ENCODE data around the gene IMMP2L. TPM values are rescaled to one million over a fixed set of nuclear protein-coding genes. Genes with fewer than 3 reads are reported as not detected.

IMMP2L gene
- polyA plus RNA-seq, 2 of the 4 experiments (the other 2 are of a cell fraction) = 16.1 to 23.8 TPM

GRCh38 chr7:110877016-110877415 lies 685.3 kb downstream of the IMMP2L start:
- no peaks in the 10 kb centered on the region for H3K4me1 ChIP-seq
- no peak overlapping the region for H3K27ac ChIP-seq
- FAIRE-seq = no peak
- no peak overlapping the region for H3K4me2 ChIP-seq
- 89% methylated on average over 1 of the region's 1 CpG for WGBS (ENCODE audit: missing lambda C conversion rate)
- no peaks in the 10 kb centered on the region for H3K9me3 ChIP-seq
- ChIA-PET CTCF (interaction anchor here (1.2 kb wide), 1 partner anchor 33 kb away, joined by 3 read pairs; no protein-coding TSS in a partner anchor), POLR2A (no interaction called here)
- no peak for TF ChIP-seq BCL3 (IDR thresholded peaks at IDR 0.05)
- no peak for TF ChIP-seq HDAC2 (IDR thresholded peaks at IDR 0.05)
- no peak for TF ChIP-seq ZNF302 (CRISPR knock-in tag; IDR thresholded peaks at IDR 0.05)
- TF ChIP-seq NFE2L2 (conservative IDR thresholded peaks at IDR 0.05; ENCODE audit: low read length) = no peak
- no peak for TF ChIP-seq EHF (CRISPR knock-in tag; IDR thresholded peaks at IDR 0.05)
- TF ChIP-seq HOXA7 (CRISPR knock-in tag; IDR thresholded peaks at IDR 0.05) = no peak
- TF ChIP-seq POLR2A (IDR thresholded peaks at IDR 0.05; ENCODE audit: low read length) = no peak
- TF ChIP-seq EP300 (IDR thresholded peaks at IDR 0.05) = no peak
- no peak for TF ChIP-seq KDM5A (IDR thresholded peaks at IDR 0.05)
- TF ChIP-seq PHF8 (IDR thresholded peaks at IDR 0.05; ENCODE audit: borderline replicate concordance, low read depth) = no peak
- no peak overlapping the region for H3K4me3 ChIP-seq
- no peak for ATAC-seq
- no peak for DNase-seq (ENCODE audit: low read depth in 1 of 2, low spot score in 1 of 2)

DNA sequence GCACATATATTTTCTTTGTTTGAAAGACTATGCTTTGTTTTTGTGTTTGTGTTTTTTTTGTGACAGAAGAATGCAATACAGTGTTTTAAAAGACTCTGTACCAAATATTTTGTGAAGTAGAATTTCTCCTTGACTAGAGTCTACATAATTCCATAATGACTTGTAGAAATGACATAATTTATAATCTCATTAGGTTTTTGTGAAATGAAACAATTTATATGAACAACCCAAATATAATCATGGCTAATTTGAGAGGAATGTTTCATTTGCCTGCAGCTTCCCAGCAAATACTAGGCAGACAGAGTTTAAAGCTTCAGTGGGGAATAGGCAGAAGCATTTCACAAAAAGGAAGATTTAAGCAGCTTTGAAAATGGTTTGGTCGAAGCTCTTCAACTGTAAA lies 686.9 kb downstream of the IMMP2L start:
- Histone ChIP-seq H3K4me3 (no peak overlapping the region), H3K4me1 (no peaks in the 10 kb centered on the region), H3K27ac (no peak overlapping the region), H3K9me3 (no peaks in the 10 kb centered on the region), H3K4me2 (no peak overlapping the region)
- WGBS (ENCODE audit: missing lambda C conversion rate) = 50% methylated on average over 1 of the region's 1 CpG
- ATAC-seq (no peak), FAIRE-seq (no peak), DNase-seq (ENCODE audit: low read depth in 1 of 2, low spot score in 1 of 2) (no peak)
- ChIA-PET POLR2A (no interaction called here), CTCF (interaction anchor here (1.9 kb wide), 1 partner anchor 23 kb away, joined by 4 read pairs; no protein-coding TSS in a partner anchor)
- no peak for TF ChIP-seq ZC3H11A (IDR thresholded peaks at IDR 0.05)
- no peak for TF ChIP-seq FOSL2 (IDR thresholded peaks at IDR 0.05)
- no peak for TF ChIP-seq FOSL2 (CRISPR knock-in tag; IDR thresholded peaks at IDR 0.05)
- TF ChIP-seq RCOR1 (IDR thresholded peaks at IDR 0.05; ENCODE audit: low read depth, low read length) = no peak
- TF ChIP-seq ZNF302 (CRISPR knock-in tag; IDR thresholded peaks at IDR 0.05) = no peak
- TF ChIP-seq ZSCAN20 (CRISPR knock-in tag; IDR thresholded peaks at IDR 0.05) = no peak
- no peak for TF ChIP-seq FOXS1 (CRISPR knock-in tag; IDR thresholded peaks at IDR 0.05)
- no peak for TF ChIP-seq CEBPB (IDR thresholded peaks at IDR 0.05)
- TF ChIP-seq CBX8 (IDR thresholded peaks at IDR 0.05) = no peak
- TF ChIP-seq, protein P1, sequence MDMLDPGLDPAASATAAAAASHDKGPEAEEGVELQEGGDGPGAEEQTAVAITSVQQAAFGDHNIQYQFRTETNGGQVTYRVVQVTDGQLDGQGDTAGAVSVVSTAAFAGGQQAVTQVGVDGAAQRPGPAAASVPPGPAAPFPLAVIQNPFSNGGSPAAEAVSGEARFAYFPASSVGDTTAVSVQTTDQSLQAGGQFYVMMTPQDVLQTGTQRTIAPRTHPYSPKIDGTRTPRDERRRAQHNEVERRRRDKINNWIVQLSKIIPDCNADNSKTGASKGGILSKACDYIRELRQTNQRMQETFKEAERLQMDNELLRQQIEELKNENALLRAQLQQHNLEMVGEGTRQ (IDR thresholded peaks at IDR 0.05) = no peak

- DNase-seq (ENCODE audit: low read depth in 1 of 2, low spot score in 1 of 2) (no peak), FAIRE-seq (peak; percentile 43), ATAC-seq (no peak)
- Histone ChIP-seq H3K4me2 (no peak overlapping the region), H3K27ac (no peak overlapping the region), H3K4me3 (no peak overlapping the region), H3K4me1 (no peaks in the 10 kb centered on the region), H3K9me3 (no peaks in the 10 kb centered on the region)
- ChIA-PET POLR2A (no interaction called here), CTCF (no interaction called here)
- TF ChIP-seq PHF8 (IDR thresholded peaks at IDR 0.05; ENCODE audit: borderline replicate concordance, low read depth) (no peak), MAFK (IDR thresholded peaks at IDR 0.05; ENCODE audit: partially characterized antibody) (no peak), NR3C1 (IDR thresholded peaks at IDR 0.05) (no peak), ATOH8 (CRISPR knock-in tag; IDR thresholded peaks at IDR 0.05; ENCODE audit: low read depth) (no peak), RAD21 (conservative IDR thresholded peaks at IDR 0.05 in 1 of 2, IDR thresholded peaks at IDR 0.05 in 1 of 2) (no peak), TP53 (CRISPR knock-in tag; IDR thresholded peaks at IDR 0.05) (no peak), CBX8 (IDR thresholded peaks at IDR 0.05) (no peak), POLR2AphosphoS2 (conservative IDR thresholded peaks at IDR 0.05; ENCODE audit: low read length) (no peak), ZNF302 (CRISPR knock-in tag; IDR thresholded peaks at IDR 0.05) (no peak), CHD2 (IDR thresholded peaks at IDR 0.05; ENCODE audit: low read length, partially characterized antibody) (no peak), MYC (IDR thresholded peaks at IDR 0.05; ENCODE audit: borderline replicate concordance, low read length) (no peak), HOXA7 (CRISPR knock-in tag; IDR thresholded peaks at IDR 0.05) (no peak)
- TF ChIP-seq, protein P1 (IDR thresholded peaks at IDR 0.05) = no peak
- TF ChIP-seq, protein P2, sequence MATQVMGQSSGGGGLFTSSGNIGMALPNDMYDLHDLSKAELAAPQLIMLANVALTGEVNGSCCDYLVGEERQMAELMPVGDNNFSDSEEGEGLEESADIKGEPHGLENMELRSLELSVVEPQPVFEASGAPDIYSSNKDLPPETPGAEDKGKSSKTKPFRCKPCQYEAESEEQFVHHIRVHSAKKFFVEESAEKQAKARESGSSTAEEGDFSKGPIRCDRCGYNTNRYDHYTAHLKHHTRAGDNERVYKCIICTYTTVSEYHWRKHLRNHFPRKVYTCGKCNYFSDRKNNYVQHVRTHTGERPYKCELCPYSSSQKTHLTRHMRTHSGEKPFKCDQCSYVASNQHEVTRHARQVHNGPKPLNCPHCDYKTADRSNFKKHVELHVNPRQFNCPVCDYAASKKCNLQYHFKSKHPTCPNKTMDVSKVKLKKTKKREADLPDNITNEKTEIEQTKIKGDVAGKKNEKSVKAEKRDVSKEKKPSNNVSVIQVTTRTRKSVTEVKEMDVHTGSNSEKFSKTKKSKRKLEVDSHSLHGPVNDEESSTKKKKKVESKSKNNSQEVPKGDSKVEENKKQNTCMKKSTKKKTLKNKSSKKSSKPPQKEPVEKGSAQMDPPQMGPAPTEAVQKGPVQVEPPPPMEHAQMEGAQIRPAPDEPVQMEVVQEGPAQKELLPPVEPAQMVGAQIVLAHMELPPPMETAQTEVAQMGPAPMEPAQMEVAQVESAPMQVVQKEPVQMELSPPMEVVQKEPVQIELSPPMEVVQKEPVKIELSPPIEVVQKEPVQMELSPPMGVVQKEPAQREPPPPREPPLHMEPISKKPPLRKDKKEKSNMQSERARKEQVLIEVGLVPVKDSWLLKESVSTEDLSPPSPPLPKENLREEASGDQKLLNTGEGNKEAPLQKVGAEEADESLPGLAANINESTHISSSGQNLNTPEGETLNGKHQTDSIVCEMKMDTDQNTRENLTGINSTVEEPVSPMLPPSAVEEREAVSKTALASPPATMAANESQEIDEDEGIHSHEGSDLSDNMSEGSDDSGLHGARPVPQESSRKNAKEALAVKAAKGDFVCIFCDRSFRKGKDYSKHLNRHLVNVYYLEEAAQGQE (IDR thresholded peaks at IDR 0.05) = no peak
- TF ChIP-seq, protein P3, sequence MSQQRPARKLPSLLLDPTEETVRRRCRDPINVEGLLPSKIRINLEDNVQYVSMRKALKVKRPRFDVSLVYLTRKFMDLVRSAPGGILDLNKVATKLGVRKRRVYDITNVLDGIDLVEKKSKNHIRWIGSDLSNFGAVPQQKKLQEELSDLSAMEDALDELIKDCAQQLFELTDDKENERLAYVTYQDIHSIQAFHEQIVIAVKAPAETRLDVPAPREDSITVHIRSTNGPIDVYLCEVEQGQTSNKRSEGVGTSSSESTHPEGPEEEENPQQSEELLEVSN (IDR thresholded peaks at IDR 0.05; ENCODE audit: borderline replicate concordance, low read depth) = no peak
- 86% methylated on average over 1 of the region's 1 CpG for WGBS (ENCODE audit: missing lambda C conversion rate)
These were observed 690.4 kb downstream of the IMMP2L start for GRCh38 chr7:110871856-110872255.

All from A549 (cell line).